SU-DHL-6 (cell line): ENCODE measurements around the gene CCND2.

Experiments
- H2AFZ ChIP-seq: fragments of 200-600 bp; sonication (generic); 2 replicates; pipeline ENCODE4 v1.6.1; 2014; ENCODE audit warnings: low read depth, mild to moderate bottlenecking, moderate library complexity, mixed read lengths, antibody characterized with exemption, low read length; ENCODE audit not compliant: severe bottlenecking
- H3F3A ChIP-seq: fragments of 200-600 bp; shearing (Covaris generic); 2 replicates; pipeline ENCODE4 v1.6.0; 2016; ENCODE audit warnings: antibody characterized with exemption, mild to moderate bottlenecking; ENCODE audit not compliant: insufficient read depth
- H3K27ac ChIP-seq: fragments of 200-600 bp; sonication (generic); 2 replicates; pipeline ENCODE4 v1.5.1; 2016; ENCODE audit warnings: low read depth, mild to moderate bottlenecking, low read length, moderate library complexity, mixed read lengths
- H3K27me3 ChIP-seq: fragments of 200-600 bp; sonication (generic), shearing (Covaris generic); 2 replicates; pipeline ENCODE4 v1.6.0; 2014; ENCODE audit warnings: mild to moderate bottlenecking, low read length
- H3K36me3 ChIP-seq: fragments of 200-600 bp; sonication (generic); 2 replicates; pipeline ENCODE4 v1.6.1; 2014; ENCODE audit warnings: mild to moderate bottlenecking, low read length, mixed read lengths
- H3K4me2 ChIP-seq: fragments of 300-600, 200-600 bp; shearing (Covaris generic), sonication (generic); 2 replicates; pipeline ENCODE4 v1.6.0; 2014; ENCODE audit warnings: low read length, low read depth, mild to moderate bottlenecking; ENCODE audit not compliant: poor library complexity, severe bottlenecking
- H3K4me3 ChIP-seq: fragments of 200-600 bp; sonication (generic); 2 replicates; pipeline ENCODE4 v1.5.1; 2014; ENCODE audit warnings: antibody characterized with exemption, low read length, mild to moderate bottlenecking, mixed read lengths; ENCODE audit not compliant: insufficient read depth, poor library complexity, severe bottlenecking
- H3K79me2 ChIP-seq: fragments of 200-600 bp; sonication (generic); 2 replicates; pipeline ENCODE4 v1.6.1; 2014; ENCODE audit warnings: mild to moderate bottlenecking, low read length, moderate library complexity; ENCODE audit not compliant: insufficient read depth
- H3K9ac ChIP-seq: fragments of 200-600 bp; sonication (generic); 2 replicates; pipeline ENCODE4 v1.7.0; 2014; ENCODE audit warnings: mild to moderate bottlenecking, low read length
- H3K9me2 ChIP-seq: fragments of 200-600 bp; sonication (generic); replicated peaks from 2 replicates; pipeline ENCODE4 v1.6.1; 2014; ENCODE audit warnings: low read length; ENCODE audit not compliant: insufficient read depth
- H3K9me3 ChIP-seq: fragments of 200-600 bp; sonication (generic); 2 replicates; pipeline ENCODE4 v1.6.1; 2014; ENCODE audit warnings: low read length, mixed read lengths; ENCODE audit not compliant: insufficient read depth
- H4K20me1 ChIP-seq: fragments of 200-600 bp; sonication (generic); 2 replicates; pipeline ENCODE4 v1.6.1; 2014; ENCODE audit warnings: low read depth, mild to moderate bottlenecking, antibody characterized with exemption, low read length, moderate library complexity, mixed read lengths
- EZH2phosphoT487 ChIP-seq: fragments of 200-600 bp; sonication (generic), shearing (Covaris generic); conservative IDR thresholded peaks from 2 replicates; pipeline ENCODE4 v1.6.1; 2018; ENCODE audit warnings: mild to moderate bottlenecking, antibody characterized with exemption, low read length, moderate library complexity, mixed read lengths
- TF ChIP-seq, protein P1 (sequence below): fragments of 200-600 bp; sonication (generic); IDR thresholded peaks from one replicate; pipeline ENCODE4 v1.5.1; 2017; ENCODE audit warnings: antibody characterized with exemption, mild to moderate bottlenecking, low read length, moderate library complexity; ENCODE audit not compliant: insufficient read depth, poor library complexity, severe bottlenecking

CCND2 gene

DNA sequence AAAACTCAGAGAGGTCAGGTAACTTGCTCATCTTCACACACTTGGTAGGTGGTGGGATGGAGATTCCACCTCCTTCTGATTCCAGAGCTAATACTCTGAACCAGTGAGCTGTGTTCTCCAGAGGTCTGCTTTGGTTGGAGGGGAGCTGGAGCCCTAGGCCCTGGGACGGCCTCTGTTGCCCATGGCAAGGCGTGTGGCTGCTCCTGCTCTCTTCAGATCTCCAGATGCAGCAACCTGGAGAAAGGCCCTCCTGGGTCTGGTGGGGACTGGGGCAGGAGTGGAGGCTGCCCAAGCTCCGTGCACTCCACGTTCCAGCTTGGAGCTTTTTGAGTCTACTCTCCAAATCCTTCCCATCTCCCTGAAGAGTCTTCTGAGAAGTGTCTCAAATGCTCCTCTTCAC is 10.7 kb downstream of the CCND2 start:
- H3K27me3 ChIP-seq, result no peaks in the 10 kb centered on the region
- no peak overlapping the region for H3K4me3 ChIP-seq
- H3K79me2 ChIP-seq, result no peaks in the 10 kb centered on the region
- no peaks in the 10 kb centered on the region for H3K9me3 ChIP-seq
- no peak overlapping the region for H2AFZ ChIP-seq
- no peaks in the 10 kb centered on the region for H4K20me1 ChIP-seq
- no peaks in the 10 kb centered on the region for H3K36me3 ChIP-seq
- no peak overlapping the region for H3K4me2 ChIP-seq
- no peak overlapping the region for H3K27ac ChIP-seq
- no peak overlapping the region for H3K9ac ChIP-seq
- no peaks in the 10 kb centered on the region for H3F3A ChIP-seq
- no peak for TF ChIP-seq EZH2phosphoT487
- TF ChIP-seq, protein P1, sequence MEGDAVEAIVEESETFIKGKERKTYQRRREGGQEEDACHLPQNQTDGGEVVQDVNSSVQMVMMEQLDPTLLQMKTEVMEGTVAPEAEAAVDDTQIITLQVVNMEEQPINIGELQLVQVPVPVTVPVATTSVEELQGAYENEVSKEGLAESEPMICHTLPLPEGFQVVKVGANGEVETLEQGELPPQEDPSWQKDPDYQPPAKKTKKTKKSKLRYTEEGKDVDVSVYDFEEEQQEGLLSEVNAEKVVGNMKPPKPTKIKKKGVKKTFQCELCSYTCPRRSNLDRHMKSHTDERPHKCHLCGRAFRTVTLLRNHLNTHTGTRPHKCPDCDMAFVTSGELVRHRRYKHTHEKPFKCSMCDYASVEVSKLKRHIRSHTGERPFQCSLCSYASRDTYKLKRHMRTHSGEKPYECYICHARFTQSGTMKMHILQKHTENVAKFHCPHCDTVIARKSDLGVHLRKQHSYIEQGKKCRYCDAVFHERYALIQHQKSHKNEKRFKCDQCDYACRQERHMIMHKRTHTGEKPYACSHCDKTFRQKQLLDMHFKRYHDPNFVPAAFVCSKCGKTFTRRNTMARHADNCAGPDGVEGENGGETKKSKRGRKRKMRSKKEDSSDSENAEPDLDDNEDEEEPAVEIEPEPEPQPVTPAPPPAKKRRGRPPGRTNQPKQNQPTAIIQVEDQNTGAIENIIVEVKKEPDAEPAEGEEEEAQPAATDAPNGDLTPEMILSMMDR, result no peak
- H3K9me2 ChIP-seq, result no peaks in the 10 kb centered on the region

DNA sequence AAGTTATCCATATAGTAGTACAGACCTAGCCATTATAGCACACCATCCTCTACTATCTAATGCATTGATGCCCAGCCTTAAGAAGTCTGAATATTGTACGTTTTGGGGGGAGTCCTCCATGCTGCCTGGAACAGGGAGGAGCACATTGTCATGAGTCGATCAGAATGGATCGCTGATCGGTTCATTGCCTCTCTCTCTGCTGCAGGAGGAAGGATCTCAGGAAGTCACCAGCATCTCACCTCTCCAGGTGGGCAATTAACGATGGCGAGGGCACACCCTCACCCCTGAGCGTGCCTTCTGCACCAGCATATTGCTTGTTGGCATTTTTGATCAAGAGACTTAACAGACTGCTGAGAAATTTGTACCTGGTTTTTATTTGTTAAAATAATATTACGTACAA is 11.5 kb downstream of the CCND2 start:
- Histone ChIP-seq H3F3A (no peaks in the 10 kb centered on the region), H3K79me2 (no peaks in the 10 kb centered on the region), H2AFZ (no peak overlapping the region), H3K9me3 (no peaks in the 10 kb centered on the region), H3K9ac (no peak overlapping the region), H3K27ac (no peak overlapping the region), H3K27me3 (no peaks in the 10 kb centered on the region), H3K36me3 (no peaks in the 10 kb centered on the region), H3K4me2 (no peak overlapping the region), H4K20me1 (no peaks in the 10 kb centered on the region), H3K4me3 (no peak overlapping the region), H3K9me2 (no peaks in the 10 kb centered on the region)
- TF ChIP-seq EZH2phosphoT487, result no peak
- TF ChIP-seq, protein P1, result no peak

DNA sequence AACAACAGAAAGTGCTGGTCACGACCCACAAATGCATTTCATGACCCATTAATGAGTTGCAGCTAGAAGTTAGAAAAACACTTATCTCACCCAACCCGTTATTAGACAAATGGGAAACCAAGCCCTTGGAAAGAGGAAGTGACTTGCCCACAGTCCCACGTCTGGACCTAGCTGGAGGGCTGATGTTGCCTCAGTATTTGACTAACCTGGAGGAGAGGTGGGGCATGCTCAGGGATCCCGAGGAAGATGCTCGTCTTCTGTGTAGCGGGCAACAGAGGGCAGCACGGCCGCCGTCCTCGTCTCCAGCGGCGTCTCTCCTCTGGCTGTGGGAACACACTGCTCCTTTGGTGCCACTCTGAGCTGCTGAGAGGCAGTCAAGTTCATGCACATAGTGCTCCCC is 12.7 kb downstream of the CCND2 start:
- Histone ChIP-seq H3K9me2 (no peaks in the 10 kb centered on the region), H3K79me2 (no peaks in the 10 kb centered on the region), H3K4me2 (no peak overlapping the region), H3K9me3 (no peaks in the 10 kb centered on the region), H2AFZ (no peak overlapping the region), H3K9ac (no peak overlapping the region), H3K27ac (no peak overlapping the region), H3K36me3 (no peaks in the 10 kb centered on the region), H4K20me1 (no peaks in the 10 kb centered on the region), H3F3A (no peaks in the 10 kb centered on the region), H3K4me3 (no peak overlapping the region), H3K27me3 (no peaks in the 10 kb centered on the region)
- no peak for TF ChIP-seq EZH2phosphoT487
- TF ChIP-seq, protein P1, result no peak
